Small intestine (tissue), 7 donors: Measurements from ENCODE around the gene FYCO1. TPM values are rescaled to one million over a fixed set of nuclear protein-coding genes. Genes with fewer than 3 reads are reported as not detected.

Source experiments
- DNase-seq, 2 donors: peaks; one replicate each; pipeline versions ENCODE4 v3.0.0 to v3.0.0-alpha.2; 2013
- FAIRE-seq: peaks from 2 replicates; lab custom pipeline; 2012; peaks lifted over from hg19 to GRCh38; lab: Jason Lieb, UNC
- H3K27ac ChIP-seq, 3 donors: one replicate each; pipeline ENCODE4 v1.5.1; 2013; ENCODE audit warnings: low read length in 2 of 3, mild to moderate bottlenecking in 2 of 3, control low read depth in 1 of 3, inconsistent platforms in 1 of 3, low read depth in 1 of 3, moderate library complexity in 1 of 3
- H3K27me3 ChIP-seq, 3 donors: one replicate each; pipeline ENCODE4 v1.6.1; 2013; ENCODE audit warnings: low read length in 3 of 3, inconsistent platforms in 1 of 3; ENCODE audit not compliant: control insufficient read depth in 3 of 3, insufficient read depth in 3 of 3
- H3K36me3 ChIP-seq, 3 donors: one replicate each; pipeline ENCODE4 v1.6.1; 2013; ENCODE audit warnings: low read length in 3 of 3, inconsistent platforms in 1 of 3, low read depth in 1 of 3, mild to moderate bottlenecking in 1 of 3, moderate library complexity in 1 of 3; ENCODE audit not compliant: control insufficient read depth in 3 of 3, insufficient read depth in 2 of 3
- H3K4me1 ChIP-seq, 3 donors: one replicate each; pipeline ENCODE4 v1.6.1; 2013; ENCODE audit warnings: low read length in 2 of 3, inconsistent platforms in 1 of 3, low read depth in 1 of 3, mild to moderate bottlenecking in 1 of 3, moderate library complexity in 1 of 3; ENCODE audit not compliant: control insufficient read depth in 3 of 3, insufficient read depth in 2 of 3
- H3K4me3 ChIP-seq, 3 donors: one replicate each; pipeline ENCODE4 v1.5.1; 2013; ENCODE audit warnings: low read length in 3 of 3, control low read depth in 1 of 3, inconsistent platforms in 1 of 3, low read depth in 1 of 3, mild to moderate bottlenecking in 1 of 3, moderate library complexity in 1 of 3
- H3K9me3 ChIP-seq, 2 donors: one replicate each; pipeline ENCODE4 v1.6.1; 2013; ENCODE audit warnings: low read depth in 1 of 2, low read length in 1 of 2; ENCODE audit not compliant: control insufficient read depth in 2 of 2, insufficient read depth in 1 of 2
- WGBS, 3 donors: extraction: QIAGEN DNeasy Blood & Tissue Kit; methylation state at CpG; one replicate each; pipeline ENCODE4 v1.1.7; 2013; 5-methylcytosine and 5-hydroxymethylcytosine counted together
- polyA plus RNA-seq, 4 donors: library from polyadenylated mRNA; stranded (reverse) in 3 of 4; unstranded in 1 of 4; fragments of 200-250 nt in 3 of 4; fragments of 120-200 nt in 1 of 4; gene quantifications; one replicate each; pipeline versions ENCODE4 v1.2.1 to v1.2.3, GENCODE V29; 2013
- donor health status: healthy with polysubstance abuse.
- donor health status: control.
- donor health status: control.
- donor health status: Bipolar disorder and iron deficiency.
- donor health status: healthy.

Gene FYCO1
- polyA plus RNA-seq, 4 donors, result 6.5 to 21.1 (median 9.0) TPM

DNA sequence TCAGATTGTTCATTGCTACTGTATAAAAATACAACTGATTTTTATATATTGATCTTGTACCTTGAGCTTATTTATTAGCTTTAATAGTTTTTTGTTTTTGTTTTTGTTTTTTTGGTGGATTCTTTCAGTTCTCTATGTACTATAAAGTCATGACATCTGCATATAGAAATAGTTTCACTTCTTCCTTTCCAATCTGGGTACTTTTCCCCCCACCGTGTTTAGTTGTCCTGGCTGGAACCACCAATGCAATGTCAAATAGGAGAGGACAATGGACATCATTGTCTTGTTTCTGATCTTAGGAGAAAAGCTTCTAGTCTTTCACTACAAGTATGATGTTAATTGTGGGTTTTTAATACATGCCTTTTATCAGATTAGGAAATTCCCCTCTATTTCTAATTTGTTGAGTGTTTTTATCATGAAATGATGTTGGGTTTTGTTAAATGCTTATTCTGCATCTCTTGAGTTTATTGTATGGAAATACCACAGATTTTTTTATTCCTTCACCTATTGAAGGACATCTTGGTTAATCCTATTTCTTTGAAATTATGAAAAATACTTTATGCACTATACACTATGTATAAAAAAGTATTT lies 34.4 kb upstream of the FYCO1 start:
- WGBS, 3 donors, result 60 to 82% (median 75%) methylated on average over 1 of the region's 1 CpG
- no peak overlapping the region for H3K27ac ChIP-seq
- no peak overlapping the region for H3K4me3 ChIP-seq
- H3K9me3 ChIP-seq, result peaks cover 0 to 19% of the 10 kb centered on the region in 2 donors
- no peaks in the 10 kb centered on the region for H3K36me3 ChIP-seq
- FAIRE-seq (no peak), DNase-seq (no peak)
- no peaks in the 10 kb centered on the region for H3K4me1 ChIP-seq
- no peaks in the 10 kb centered on the region for H3K27me3 ChIP-seq

DNA sequence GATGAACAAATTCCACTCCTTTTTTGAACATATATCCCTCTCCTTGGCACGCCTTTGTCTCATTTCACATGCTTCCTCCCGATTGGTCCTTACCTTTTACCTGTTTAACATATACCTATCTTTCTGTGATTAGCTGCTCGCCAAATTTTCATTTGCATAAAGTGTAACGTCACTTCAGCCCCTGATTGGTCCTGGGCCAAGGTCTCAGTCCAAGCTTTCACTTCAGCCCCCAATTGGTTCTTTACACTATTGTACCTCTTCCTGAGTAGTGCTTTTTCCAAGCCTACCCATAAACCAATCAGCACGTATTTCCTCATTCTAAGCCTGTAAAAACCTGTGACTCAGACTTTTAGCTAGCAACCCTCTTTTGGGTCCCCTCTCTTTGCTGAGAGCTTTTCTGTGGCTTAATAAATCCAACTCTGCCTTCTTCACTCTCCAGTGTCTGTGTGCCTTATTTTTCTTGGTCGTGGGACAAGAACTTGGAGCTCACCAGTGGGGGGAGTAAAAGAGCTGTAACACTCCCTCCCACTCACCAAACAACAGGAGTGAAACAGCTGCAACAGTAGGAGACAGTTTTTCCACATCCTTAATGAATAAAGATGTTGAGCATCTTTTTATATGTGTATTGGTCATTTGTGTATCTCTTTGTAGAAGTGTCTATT lies 32.2 kb upstream of the FYCO1 start:
- FAIRE-seq (no peak), DNase-seq (no peak)
- Histone ChIP-seq H3K9me3 (peaks cover 0 to 19% of the 10 kb centered on the region in 2 donors), H3K27me3 (peaks cover 0 to 3% (median 0%) of the 10 kb centered on the region in 3 donors), H3K4me1 (no peaks in the 10 kb centered on the region), H3K36me3 (no peaks in the 10 kb centered on the region), H3K4me3 (no peak overlapping the region), H3K27ac (no peak overlapping the region)
- WGBS, 3 donors, result 77 to 86% (median 85%) methylated on average over 6 of the region's 6 CpGs

DNA sequence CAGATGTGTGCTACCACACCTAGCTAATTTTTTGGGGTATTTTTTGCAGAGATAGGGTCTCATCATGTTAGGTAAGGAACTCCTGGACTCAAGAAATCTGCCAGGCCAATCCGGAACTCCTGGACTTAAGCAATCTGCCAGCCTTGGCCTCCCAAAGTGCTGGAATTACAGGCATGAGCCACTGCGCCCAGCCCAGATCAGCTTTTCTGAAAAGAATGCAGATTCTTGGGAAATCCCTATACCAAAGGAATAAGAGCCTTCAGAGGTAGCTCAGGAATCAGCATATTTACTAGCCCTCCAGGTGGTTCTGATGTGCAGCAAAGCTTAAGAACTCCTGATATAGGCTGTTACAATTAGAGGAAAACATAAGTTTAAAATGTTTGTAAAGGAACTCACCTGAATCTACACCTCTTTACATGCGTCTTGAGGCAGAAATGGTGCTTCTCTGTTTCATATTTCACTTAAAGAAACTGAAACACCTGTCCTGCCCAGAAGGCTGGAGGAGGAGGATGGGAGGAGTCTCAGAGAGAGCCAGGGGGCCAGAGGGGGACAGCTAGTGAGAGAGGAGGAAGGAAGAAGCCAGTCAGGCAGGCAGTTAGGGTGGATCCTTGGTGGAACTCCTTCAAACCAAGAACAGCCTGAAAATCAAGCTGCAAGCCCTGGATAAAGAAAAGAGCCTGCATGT lies 31.5 kb upstream of the FYCO1 start, which contains the start of gene XCR1:
Gene XCR1 (minus strand): TSS at position 463 of the 685 bp plus-strand sequence. CDS start 5,536 bp downstream, outside the sequence.
- Histone ChIP-seq H3K36me3 (no peaks in the 10 kb centered on the region), H3K9me3 (peaks cover 0 to 19% of the 10 kb centered on the region in 2 donors), H3K4me3 (no peak within 1 kb of the TSS), H3K4me1 (no peaks in the 10 kb centered on the region), H3K27ac (no peak within 1 kb of the TSS), H3K27me3 (peaks cover 0 to 3% (median 0%) of the 10 kb centered on the region in 3 donors)
- no peak for DNase-seq
- FAIRE-seq, result no peak
- 92 to 95% (median 92%) methylated on average over 3 of the region's 3 CpGs for WGBS, 3 donors

DNA sequence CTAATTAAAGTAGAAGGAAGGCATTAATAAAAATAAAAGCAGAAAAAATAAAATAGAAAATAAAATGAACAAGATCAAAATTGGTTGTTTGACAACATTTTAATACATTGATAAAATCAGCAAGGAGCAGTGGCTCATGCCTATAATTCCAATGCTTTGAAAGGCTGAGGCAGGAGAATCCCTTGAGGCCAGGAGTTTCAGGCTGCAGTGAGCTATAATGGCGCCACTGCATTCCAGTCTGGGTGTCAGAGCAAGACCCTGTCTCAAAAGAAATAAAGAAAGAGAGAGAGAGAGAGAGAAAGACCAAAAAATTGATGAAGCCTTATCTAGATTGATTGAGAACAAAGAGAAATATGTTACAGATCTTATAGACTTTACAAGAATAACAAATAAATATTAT lies 29.5 kb upstream of the FYCO1 start:
- peaks cover 0 to 11% of the 10 kb centered on the region in 2 donors for H3K9me3 ChIP-seq
- no peak for DNase-seq
- FAIRE-seq, result no peak
- no peak overlapping the region for H3K4me3 ChIP-seq
- H3K4me1 ChIP-seq, result no peaks in the 10 kb centered on the region
- H3K27me3 ChIP-seq, result peaks cover 0 to 3% (median 0%) of the 10 kb centered on the region in 3 donors
- H3K36me3 ChIP-seq, result no peaks in the 10 kb centered on the region
- WGBS, 3 donors, result 70 to 80% (median 75%) methylated on average over 1 of the region's 1 CpG
- H3K27ac ChIP-seq, result no peak overlapping the region

DNA sequence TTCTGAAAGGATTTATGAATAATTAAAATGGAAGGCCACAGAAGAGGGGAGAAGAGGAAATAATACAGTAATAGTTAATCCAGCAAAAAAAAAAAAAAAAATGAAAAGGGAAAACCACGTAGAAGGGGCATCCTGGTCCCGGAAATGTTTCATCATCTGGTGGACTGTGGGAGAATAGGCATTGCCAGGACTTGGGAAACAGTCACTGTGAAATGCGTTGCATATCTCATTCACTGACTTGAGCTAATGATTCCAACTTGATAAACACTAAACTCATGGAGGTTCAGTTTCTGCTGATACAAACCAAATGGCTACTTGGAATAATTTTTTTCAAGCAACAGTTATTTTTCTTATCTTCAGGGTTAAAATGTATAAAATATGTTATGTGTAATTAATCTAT lies 28.5 kb upstream of the FYCO1 start:
- 46 to 66% (median 62%) methylated on average over 3 of the region's 3 CpGs for WGBS, 3 donors
- H3K27ac ChIP-seq, result no peak overlapping the region
- DNase-seq, result no peak
- H3K4me1 ChIP-seq, result no peaks in the 10 kb centered on the region
- H3K4me3 ChIP-seq, result no peak overlapping the region
- FAIRE-seq, result no peak
- no peaks in the 10 kb centered on the region for H3K36me3 ChIP-seq
- peaks cover 0 to 3% (median 0%) of the 10 kb centered on the region in 3 donors for H3K27me3 ChIP-seq
- H3K9me3 ChIP-seq, result peaks cover 0 to 11% of the 10 kb centered on the region in 2 donors

DNA sequence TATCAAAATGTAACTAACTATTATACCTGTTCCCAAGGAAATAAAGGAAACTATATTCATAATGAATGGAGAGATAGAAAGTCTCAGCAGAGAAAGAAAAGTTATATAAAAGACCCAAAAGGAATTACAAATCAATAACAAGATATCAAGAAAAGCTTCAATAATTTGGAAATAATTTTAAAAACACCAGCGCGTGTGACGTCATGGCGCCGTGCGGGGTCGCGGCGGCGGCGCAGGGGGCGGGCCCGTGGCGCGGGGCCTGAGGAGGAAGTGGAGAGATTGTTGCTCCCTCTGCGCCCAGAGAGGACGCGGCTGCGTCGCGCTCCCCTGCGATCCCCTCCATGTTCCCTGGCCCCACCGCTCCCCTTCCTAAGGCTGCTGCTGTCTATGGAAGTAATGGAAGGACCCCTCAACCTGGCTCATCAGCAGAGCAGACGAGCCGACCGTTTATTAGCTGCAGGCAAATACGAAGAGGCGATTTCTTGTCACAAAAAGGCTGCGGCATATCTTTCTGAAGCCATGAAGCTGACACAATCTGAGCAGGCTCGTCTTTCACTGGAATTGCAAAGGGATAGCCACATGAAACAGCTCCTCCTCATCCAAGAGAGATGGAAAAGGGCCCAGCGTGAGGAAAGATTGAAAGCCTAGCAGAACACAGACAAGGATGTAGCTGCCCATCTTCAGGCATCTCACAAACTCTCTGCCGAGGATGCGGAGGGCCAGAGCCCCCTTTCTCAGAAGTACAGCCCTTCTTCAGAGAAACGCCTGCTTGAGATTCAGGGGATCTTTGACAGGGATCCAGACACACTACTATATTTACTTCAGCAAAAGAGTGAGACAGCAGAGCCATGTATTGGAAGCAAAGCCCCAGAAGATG lies 27.5 kb upstream of the FYCO1 start:
- H3K9me3 ChIP-seq, result peaks cover 0 to 8% of the 10 kb centered on the region in 2 donors
- DNase-seq, result no peak
- H3K27me3 ChIP-seq, result peaks cover 0 to 3% (median 0%) of the 10 kb centered on the region in 3 donors
- no peaks in the 10 kb centered on the region for H3K36me3 ChIP-seq
- no peak overlapping the region for H3K4me3 ChIP-seq
- WGBS, 3 donors, result 92% methylated on average over 34 of the region's 34 CpGs
- no peak overlapping the region for H3K27ac ChIP-seq
- H3K4me1 ChIP-seq, result no peaks in the 10 kb centered on the region
- FAIRE-seq, result no peak

DNA sequence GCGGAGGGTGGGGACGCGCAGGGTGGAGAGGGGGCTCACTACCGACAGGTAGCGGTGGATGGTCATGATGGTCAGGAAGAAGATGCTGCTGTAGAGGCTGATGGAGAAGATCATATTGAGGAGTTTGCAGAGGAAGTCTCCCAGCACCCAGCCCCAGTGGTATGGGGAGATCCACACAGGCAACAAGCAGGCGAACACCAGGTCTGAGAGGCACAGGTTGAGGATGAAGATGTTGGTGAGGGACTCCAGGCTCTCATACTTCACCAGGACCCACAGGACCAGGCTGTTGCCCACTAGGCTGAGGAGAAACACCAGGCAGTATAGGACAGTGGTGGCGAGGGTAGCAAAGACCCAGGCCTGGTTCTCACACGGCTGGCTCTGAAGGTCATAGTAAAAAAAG lies 25.9 kb upstream of the FYCO1 start:
- no peak overlapping the region for H3K4me3 ChIP-seq
- no peaks in the 10 kb centered on the region for H3K9me3 ChIP-seq
- no peak overlapping the region for H3K27ac ChIP-seq
- WGBS, 3 donors, result 90 to 98% (median 96%) methylated on average over 8 of the region's 8 CpGs
- H3K36me3 ChIP-seq, result no peaks in the 10 kb centered on the region
- no peak for FAIRE-seq
- no peak for DNase-seq
- H3K27me3 ChIP-seq, result peaks cover 0 to 3% (median 0%) of the 10 kb centered on the region in 3 donors
- no peaks in the 10 kb centered on the region for H3K4me1 ChIP-seq
